ENCODE results near the gene KANK4.

Gene KANK4

GRCh38 chr1:62304975-62305374, 14.3 kb downstream of the KANK4 start:
- DNase-seq (ENCODE audit: low read depth), result no peak

- no peak for DNase-seq (ENCODE audit: low read depth)
Observed at GRCh38 chr1:62304515-62304914, 14.7 kb downstream of the KANK4 start.

- no peak for DNase-seq (ENCODE audit: low read depth)
Observed at GRCh38 chr1:62301726-62302390, 17.4 kb downstream of the KANK4 start.

- DNase-seq (ENCODE audit: low read depth), result no peak
Observed at GRCh38 chr1:62299426-62300200, 19.6 kb downstream of the KANK4 start.

- DNase-seq (ENCODE audit: low read depth), result peak; percentile 55
Observed at GRCh38 chr1:62295921-62296491, 23.2 kb downstream of the KANK4 start.

- peak; percentile 41 for DNase-seq (ENCODE audit: low read depth)
Observed at GRCh38 chr1:62294261-62294660, 25.0 kb downstream of the KANK4 start.

- no peak for DNase-seq (ENCODE audit: low read depth)
Observed at GRCh38 chr1:62288662-62289061, 30.6 kb downstream of the KANK4 start.

GRCh38 chr1:62288224-62288623, 31.0 kb downstream of the KANK4 start:
- no peak for DNase-seq (ENCODE audit: low read depth)

- no peak for DNase-seq (ENCODE audit: low read depth)
Observed at GRCh38 chr1:62286786-62287224, 32.4 kb downstream of the KANK4 start.

GRCh38 chr1:62285984-62286785, 33.0 kb downstream of the KANK4 start:
- DNase-seq (ENCODE audit: low read depth), result no peak

- no peak for DNase-seq (ENCODE audit: low read depth)
Observed at GRCh38 chr1:62285440-62285839, 33.8 kb downstream of the KANK4 start.

GRCh38 chr1:62283986-62284385, 35.2 kb downstream of the KANK4 start:
- no peak for DNase-seq (ENCODE audit: low read depth)

- no peak for DNase-seq (ENCODE audit: low read depth)
Observed at GRCh38 chr1:62282909-62283755, 36.1 kb downstream of the KANK4 start.

GRCh38 chr1:62281922-62282555, 37.2 kb downstream of the KANK4 start:
- DNase-seq (ENCODE audit: low read depth), result peak; percentile 43

GRCh38 chr1:62280960-62281465, 38.2 kb downstream of the KANK4 start:
- DNase-seq (ENCODE audit: low read depth), result no peak

GRCh38 chr1:62280150-62280549, 39.1 kb downstream of the KANK4 start:
- DNase-seq (ENCODE audit: low read depth), result no peak

GRCh38 chr1:62276791-62277190, 42.4 kb downstream of the KANK4 start:
- no peak for DNase-seq (ENCODE audit: low read depth)

- DNase-seq (ENCODE audit: low read depth), result no peak
Observed at GRCh38 chr1:62274496-62275485, 44.4 kb downstream of the KANK4 start.

- no peak for DNase-seq (ENCODE audit: low read depth)
Observed at GRCh38 chr1:62273953-62274352, 45.3 kb downstream of the KANK4 start.

Measured in ELR (cell line).